ENCODE measurements around the gene NFIB.

Gene NFIB

DNA sequence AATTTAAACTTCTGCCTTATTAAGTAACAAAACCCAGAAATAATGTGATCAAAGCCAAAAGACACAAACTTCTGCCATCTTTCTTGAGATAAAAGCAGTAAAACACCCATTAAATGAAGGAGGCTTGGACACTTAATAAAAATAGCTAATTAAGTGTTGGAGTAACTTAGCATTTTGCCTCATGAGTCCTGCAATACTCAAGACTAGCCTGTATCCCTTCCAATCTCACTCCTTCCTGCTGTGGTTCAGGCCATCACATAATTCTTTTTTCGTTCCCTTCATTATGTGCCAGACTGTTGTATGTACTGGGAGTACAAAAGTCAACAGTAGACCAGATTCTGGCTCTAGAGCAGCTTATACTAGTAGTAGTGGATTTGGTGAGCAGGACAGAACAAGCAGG, 250.2 kb downstream of the NFIB start:
- TF ChIP-seq EZH2 (optimal IDR thresholded peaks at IDR 0.05; ENCODE audit: low read depth, low read length), result no peak
- TF ChIP-seq, protein P1, sequence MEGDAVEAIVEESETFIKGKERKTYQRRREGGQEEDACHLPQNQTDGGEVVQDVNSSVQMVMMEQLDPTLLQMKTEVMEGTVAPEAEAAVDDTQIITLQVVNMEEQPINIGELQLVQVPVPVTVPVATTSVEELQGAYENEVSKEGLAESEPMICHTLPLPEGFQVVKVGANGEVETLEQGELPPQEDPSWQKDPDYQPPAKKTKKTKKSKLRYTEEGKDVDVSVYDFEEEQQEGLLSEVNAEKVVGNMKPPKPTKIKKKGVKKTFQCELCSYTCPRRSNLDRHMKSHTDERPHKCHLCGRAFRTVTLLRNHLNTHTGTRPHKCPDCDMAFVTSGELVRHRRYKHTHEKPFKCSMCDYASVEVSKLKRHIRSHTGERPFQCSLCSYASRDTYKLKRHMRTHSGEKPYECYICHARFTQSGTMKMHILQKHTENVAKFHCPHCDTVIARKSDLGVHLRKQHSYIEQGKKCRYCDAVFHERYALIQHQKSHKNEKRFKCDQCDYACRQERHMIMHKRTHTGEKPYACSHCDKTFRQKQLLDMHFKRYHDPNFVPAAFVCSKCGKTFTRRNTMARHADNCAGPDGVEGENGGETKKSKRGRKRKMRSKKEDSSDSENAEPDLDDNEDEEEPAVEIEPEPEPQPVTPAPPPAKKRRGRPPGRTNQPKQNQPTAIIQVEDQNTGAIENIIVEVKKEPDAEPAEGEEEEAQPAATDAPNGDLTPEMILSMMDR (IDR thresholded peaks at IDR 0.05; ENCODE audit: low read length), result no peak
- TF ChIP-seq EZH2phosphoT487 (IDR thresholded peaks at IDR 0.05; ENCODE audit: low read length), result no peak
- Histone ChIP-seq H3K4me3 (ENCODE audit: low read length) (no peak overlapping the region), H3K27ac (ENCODE audit: low read length) (no peak overlapping the region)

DNA sequence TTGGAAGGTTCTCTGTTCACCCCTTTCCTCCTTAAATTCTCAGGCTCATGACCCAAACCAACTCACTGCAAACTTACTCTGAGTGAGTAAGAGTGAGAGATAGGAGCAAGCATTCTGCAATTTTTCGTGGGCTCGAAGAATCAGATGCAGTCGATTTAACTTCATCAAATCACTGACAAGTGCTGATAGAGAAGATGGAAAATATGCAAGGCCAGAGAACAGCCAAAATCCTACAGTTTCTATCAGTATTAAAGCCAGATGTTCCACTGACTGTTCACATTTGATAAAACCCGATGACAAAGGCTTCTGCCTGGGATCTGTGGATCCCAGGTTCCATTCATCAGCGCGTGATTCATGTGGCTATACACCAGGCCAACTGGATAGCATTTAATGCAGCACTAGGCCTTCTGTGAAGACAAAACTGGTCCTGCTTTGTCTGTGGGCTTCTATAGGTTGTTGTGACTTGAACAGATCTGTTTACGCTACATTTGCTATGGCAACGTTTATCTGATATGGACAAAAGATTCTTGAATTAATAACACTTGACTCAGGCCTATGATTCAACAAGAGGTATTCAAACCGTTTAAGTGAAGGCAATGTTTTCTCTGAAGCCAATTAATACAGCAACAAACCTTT, 251.2 kb downstream of the NFIB start:
- TF ChIP-seq EZH2 (optimal IDR thresholded peaks at IDR 0.05; ENCODE audit: low read depth, low read length) (no peak), EZH2phosphoT487 (IDR thresholded peaks at IDR 0.05; ENCODE audit: low read length) (no peak)
- TF ChIP-seq, protein P1 (IDR thresholded peaks at IDR 0.05; ENCODE audit: low read length), result no peak
- Histone ChIP-seq H2AFZ (ENCODE audit: low read length) (no peak overlapping the region), H3K79me2 (ENCODE audit: low read length) (no peaks in the 10 kb centered on the region), H3K9me2 (replicated peaks; ENCODE audit: insufficient read depth, low read length) (no peaks in the 10 kb centered on the region), H3K4me2 (ENCODE audit: low read depth, low read length) (no peak overlapping the region), H3K9ac (ENCODE audit: low read length) (no peak overlapping the region), H3K4me3 (ENCODE audit: low read length) (no peak overlapping the region), H3F3A (ENCODE audit: insufficient read depth, low read length) (no peaks in the 10 kb centered on the region), H3K27me3 (replicated peaks; ENCODE audit: insufficient read depth, low read length) (no peaks in the 10 kb centered on the region), H3K27ac (ENCODE audit: low read length) (no peak overlapping the region), H3K36me3 (replicated peaks; ENCODE audit: insufficient read depth, low read length) (no peaks in the 10 kb centered on the region), H3K9me3 (replicated peaks; ENCODE audit: insufficient read depth, low read length) (no peaks in the 10 kb centered on the region), H4K20me1 (ENCODE audit: insufficient read depth, low read length) (no peaks in the 10 kb centered on the region), H3K4me1 (ENCODE audit: low read length) (no peaks in the 10 kb centered on the region)
- DNase-seq, result no peak

More for the DNA sequence above, 250.2 kb downstream of the NFIB start:
- no peaks in the 10 kb centered on the region for H3K36me3 ChIP-seq (replicated peaks; ENCODE audit: insufficient read depth, low read length)
- no peaks in the 10 kb centered on the region for H3K27me3 ChIP-seq (replicated peaks; ENCODE audit: insufficient read depth, low read length)
- no peaks in the 10 kb centered on the region for H4K20me1 ChIP-seq (ENCODE audit: insufficient read depth, low read length)
- H3F3A ChIP-seq (ENCODE audit: insufficient read depth, low read length), result no peaks in the 10 kb centered on the region
- no peak overlapping the region for H3K9ac ChIP-seq (ENCODE audit: low read length)
- H3K4me1 ChIP-seq (ENCODE audit: low read length), result no peaks in the 10 kb centered on the region
- H3K9me3 ChIP-seq (replicated peaks; ENCODE audit: insufficient read depth, low read length), result no peaks in the 10 kb centered on the region
- H2AFZ ChIP-seq (ENCODE audit: low read length), result no peak overlapping the region
- no peak for DNase-seq
- H3K9me2 ChIP-seq (replicated peaks; ENCODE audit: insufficient read depth, low read length), result no peaks in the 10 kb centered on the region
- no peaks in the 10 kb centered on the region for H3K79me2 ChIP-seq (ENCODE audit: low read length)
- no peak overlapping the region for H3K4me2 ChIP-seq (ENCODE audit: low read depth, low read length)

DNA sequence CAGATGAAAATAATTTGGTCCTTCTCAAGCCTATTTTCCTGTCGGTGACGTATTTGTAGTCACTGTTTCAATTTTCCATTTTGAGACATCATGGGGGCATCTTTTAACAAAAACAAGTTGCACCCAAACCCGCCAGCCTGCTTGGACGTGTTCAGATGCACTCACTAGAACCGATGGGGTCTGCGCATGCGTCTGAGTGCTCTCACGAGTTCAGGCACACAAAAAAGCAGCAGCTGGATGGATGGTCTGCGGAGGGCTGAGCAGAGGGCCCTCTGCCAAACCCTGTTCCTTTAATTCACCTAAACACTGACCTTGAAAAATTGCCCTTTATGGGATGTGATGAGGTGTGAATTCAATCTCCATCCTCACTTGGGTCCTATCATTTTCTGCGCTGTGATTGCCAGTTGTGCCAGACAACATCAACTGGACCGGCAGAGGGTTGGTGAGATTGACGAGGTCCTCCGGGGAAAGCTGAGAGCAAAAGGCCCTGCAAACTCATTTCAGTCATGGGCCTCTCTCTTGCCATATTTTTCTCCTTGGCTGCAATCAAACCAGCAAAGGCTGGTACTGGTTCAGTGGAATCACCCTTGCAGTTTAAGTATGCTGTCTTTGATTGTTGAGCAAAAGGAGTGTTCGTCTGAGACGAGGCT, 251.9 kb downstream of the NFIB start:
- Histone ChIP-seq H3K4me2 (ENCODE audit: low read depth, low read length) (no peak overlapping the region), H3K27ac (ENCODE audit: low read length) (no peak overlapping the region), H3F3A (ENCODE audit: insufficient read depth, low read length) (no peaks in the 10 kb centered on the region), H3K4me1 (ENCODE audit: low read length) (no peaks in the 10 kb centered on the region), H4K20me1 (ENCODE audit: insufficient read depth, low read length) (no peaks in the 10 kb centered on the region), H3K9me3 (replicated peaks; ENCODE audit: insufficient read depth, low read length) (no peaks in the 10 kb centered on the region), H3K27me3 (replicated peaks; ENCODE audit: insufficient read depth, low read length) (no peaks in the 10 kb centered on the region), H3K79me2 (ENCODE audit: low read length) (no peaks in the 10 kb centered on the region), H2AFZ (ENCODE audit: low read length) (no peak overlapping the region), H3K9me2 (replicated peaks; ENCODE audit: insufficient read depth, low read length) (no peaks in the 10 kb centered on the region), H3K4me3 (ENCODE audit: low read length) (no peak overlapping the region), H3K9ac (ENCODE audit: low read length) (no peak overlapping the region), H3K36me3 (replicated peaks; ENCODE audit: insufficient read depth, low read length) (no peaks in the 10 kb centered on the region)
- TF ChIP-seq EZH2phosphoT487 (IDR thresholded peaks at IDR 0.05; ENCODE audit: low read length) (no peak), EZH2 (optimal IDR thresholded peaks at IDR 0.05; ENCODE audit: low read depth, low read length) (no peak)
- TF ChIP-seq, protein P1 (IDR thresholded peaks at IDR 0.05; ENCODE audit: low read length), result no peak
- DNase-seq, result no peak
